NOMO-1 treated with dmso at 0.1 percent for 144 hours (cell line): ENCODE data around the gene USP6.
"Not testable (repeated sequence)": the region's sequence is repeated elsewhere in the genome, so short reads cannot be mapped to it uniquely, and the experiment has no call there.

Experiments
- DNase-seq: peaks from one replicate; lab custom pipeline; 2025; ENCODE audit not compliant: unreplicated experiment; lab: John Stamatoyannopoulos, UW

USP6 gene

DNA sequence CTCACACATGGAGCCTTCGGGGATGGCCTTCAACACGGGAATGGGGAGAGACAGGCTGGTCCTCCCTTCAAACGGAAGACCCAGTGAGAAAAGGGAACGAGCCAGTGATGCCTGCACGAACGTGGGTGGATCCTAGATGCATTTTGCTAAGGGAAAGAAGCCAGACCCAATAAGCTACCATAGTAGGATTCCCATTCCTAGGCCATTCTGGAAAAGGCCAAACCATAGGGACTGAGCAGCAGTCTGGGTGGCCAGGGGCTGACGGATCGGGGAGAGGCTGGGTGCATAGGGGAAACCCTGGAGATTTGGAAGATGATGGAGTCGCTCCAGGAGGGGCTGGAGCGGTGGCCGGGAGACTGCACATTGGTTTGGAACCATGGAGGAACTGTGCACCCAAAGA, 18.7 kb downstream of the USP6 start:
- DNase-seq = not testable (repeated sequence)

GRCh38 chr17:5135131-5135712, 19.4 kb downstream of the USP6 start:
- not testable (repeated sequence) for DNase-seq

DNA sequence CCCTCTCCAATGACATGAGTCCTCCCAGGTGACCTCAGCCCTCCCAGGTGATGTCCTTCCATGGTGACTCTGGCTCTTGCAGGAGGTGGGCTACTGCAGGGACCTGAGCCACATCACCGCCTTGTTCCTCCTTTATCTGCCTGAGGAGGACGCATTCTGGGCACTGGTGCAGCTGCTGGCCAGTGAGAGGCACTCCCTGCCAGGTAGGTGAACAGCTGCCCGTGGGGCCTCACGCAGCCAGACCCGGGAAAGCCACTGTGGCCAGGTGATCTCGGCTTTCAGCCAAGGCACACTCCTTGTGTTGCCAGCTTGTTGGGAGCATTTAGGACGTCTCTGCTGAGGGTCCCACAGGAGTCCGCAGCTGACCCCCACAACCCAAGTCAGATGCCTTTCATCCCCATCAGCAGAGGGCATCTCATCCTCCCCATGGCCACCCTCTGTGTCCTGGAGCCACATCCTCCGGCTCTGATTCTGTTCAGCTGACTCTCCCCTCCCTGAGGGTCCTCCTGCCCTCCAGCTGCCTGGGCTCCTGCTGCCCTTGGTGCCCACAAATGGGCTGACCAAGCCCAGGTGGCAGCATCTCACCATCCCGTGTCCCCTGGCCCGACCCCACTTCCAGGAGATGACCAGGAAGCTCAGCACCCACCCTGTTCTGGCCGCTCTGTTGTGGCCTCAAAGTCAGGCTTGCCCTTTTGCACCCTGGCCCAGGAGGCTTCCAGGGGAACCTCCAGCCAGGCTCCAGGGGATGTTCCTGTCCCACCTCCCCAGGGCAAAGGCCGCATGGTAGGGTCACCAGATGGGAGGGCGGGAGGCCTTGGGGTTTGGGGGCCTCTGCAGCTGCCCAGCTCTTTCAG, 20.1 kb downstream of the USP6 start:
- DNase-seq = no peak

- DNase-seq = not testable (repeated sequence)
These were observed 21.0 kb downstream of the USP6 start for GRCh38 chr17:5136580-5137412.

- DNase-seq = not testable (repeated sequence)
These were observed 21.8 kb downstream of the USP6 start for GRCh38 chr17:5137511-5138197.

DNA sequence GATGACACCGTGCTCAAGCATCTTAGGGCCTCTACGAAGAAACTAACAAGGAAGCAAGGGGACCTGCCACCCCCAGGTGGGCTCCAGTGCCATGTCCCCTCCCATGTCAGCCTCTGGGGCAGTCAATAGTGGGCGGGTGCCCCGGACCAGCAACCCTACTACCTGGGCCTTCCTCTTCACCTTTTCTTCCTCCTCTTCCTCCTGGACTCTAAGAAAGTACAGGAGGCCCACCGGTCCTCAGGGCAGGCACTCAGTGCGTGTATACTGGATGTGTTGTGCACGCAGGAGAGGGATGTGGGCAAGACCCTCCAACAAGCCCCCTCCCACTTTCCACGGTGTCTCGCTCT, 22.3 kb downstream of the USP6 start:
- not testable (repeated sequence) for DNase-seq

- DNase-seq = no peak
These were observed 23.0 kb downstream of the USP6 start for GRCh38 chr17:5138616-5139457.

GRCh38 chr17:5139458-5139732, 23.6 kb downstream of the USP6 start:
- DNase-seq = no peak

DNA sequence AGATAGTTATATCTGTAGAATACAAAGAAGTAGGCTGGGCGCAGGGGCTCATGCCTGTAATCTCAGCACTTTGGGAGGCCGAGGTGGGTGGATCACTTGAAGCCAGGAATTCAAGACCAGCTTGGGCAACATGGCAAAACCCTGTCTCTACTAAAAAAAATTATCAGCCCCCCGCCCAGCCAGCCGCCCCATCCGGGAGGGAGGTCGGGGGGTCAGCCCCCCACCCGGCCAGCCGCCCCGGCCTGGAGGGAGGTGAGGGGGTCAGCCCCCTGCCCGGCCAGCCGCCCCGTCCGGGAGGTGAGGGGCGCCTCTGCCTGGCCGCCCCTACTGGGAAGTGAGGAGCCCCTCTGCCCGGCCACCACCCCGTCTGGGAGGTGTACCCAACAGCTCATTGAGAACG, 27.0 kb downstream of the USP6 start:
- not testable (repeated sequence) for DNase-seq

- DNase-seq = not testable (repeated sequence)
These were observed 30.3 kb downstream of the USP6 start for GRCh38 chr17:5146122-5146521.

- not testable (repeated sequence) for DNase-seq
These were observed 44.9 kb downstream of the USP6 start for GRCh38 chr17:5160702-5161101.

DNA sequence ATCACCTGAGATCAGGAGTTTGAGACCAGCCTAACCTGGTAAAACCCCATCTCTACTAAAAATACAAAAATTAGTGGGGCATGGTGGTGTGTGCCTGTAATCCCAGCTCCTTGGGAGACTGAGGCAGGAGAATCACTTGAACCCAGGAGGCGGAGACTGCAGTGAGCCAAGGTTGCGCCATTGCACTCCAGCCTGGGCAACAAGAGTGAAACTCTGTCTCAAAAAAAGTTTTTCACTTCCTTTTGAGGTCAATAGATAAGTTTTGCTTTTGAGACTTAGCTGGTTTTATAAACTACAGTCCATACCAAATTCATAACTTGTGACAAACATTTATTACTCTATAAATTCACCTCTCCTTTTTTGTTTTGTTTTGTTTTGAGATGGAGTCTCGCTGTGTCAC, 46.0 kb downstream of the USP6 start:
- DNase-seq = not testable (repeated sequence)

DNA sequence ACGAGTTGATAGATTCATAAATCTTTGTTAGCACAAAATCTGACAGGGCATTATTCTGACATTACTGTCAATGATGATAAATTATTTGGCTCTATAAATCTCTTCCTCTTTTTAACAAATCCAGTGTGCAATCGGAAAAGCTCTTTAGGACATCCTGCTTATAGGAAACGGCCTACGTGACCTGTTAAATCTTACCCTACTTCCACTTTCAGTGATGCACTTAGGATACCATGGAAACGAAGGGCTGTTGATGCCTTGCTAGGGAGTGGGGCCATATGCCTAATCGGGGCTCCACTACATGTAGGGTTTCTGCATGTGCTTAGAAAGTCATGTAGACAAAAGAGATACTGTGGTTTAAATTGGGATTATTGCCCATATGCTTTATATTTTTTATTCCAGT, 48.6 kb downstream of the USP6 start:
- DNase-seq = no peak

- DNase-seq = not testable (repeated sequence)
These were observed 50.1 kb downstream of the USP6 start for GRCh38 chr17:5165791-5166564.

DNA sequence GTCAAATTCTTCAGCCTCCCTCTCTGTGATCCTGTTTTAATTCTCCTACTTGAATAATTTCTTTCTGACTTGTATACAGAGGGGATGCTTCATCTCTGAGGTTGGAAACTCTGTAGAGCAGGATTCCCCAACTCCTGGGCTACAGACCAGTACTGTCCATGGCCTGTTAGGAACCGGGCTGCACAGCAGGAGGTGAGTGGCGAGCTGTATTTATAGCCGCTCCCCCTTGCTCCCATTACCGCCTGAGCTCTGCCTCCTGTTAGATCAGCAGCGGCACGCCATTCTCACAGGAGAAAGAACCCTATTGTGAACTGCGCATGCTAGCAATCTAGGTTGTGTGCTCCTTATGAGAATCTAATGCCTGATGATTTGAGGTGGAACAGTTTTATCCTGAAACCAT, 59.2 kb downstream of the USP6 start:
- DNase-seq = not testable (repeated sequence)

DNA sequence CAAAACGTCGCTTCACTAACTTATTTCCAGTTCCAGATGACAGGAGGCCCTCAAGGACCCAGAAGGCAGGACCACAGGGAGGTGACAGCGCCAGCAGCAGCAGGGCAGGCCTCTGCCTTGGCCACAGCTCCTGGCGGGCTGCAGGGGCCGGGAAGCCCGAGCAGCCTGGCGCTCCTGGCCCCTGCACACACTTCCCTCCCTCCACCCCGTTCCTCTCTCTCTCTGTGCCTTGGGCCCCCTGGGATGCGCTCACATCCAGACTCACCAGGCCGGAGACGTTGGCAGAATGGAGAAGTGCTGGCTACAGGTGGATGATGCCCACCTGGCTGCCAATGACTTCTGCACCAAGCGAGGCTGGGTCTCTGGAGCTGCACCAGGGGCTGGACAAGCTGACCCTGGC, 63.2 kb downstream of the USP6 start:
- DNase-seq = no peak

DNA sequence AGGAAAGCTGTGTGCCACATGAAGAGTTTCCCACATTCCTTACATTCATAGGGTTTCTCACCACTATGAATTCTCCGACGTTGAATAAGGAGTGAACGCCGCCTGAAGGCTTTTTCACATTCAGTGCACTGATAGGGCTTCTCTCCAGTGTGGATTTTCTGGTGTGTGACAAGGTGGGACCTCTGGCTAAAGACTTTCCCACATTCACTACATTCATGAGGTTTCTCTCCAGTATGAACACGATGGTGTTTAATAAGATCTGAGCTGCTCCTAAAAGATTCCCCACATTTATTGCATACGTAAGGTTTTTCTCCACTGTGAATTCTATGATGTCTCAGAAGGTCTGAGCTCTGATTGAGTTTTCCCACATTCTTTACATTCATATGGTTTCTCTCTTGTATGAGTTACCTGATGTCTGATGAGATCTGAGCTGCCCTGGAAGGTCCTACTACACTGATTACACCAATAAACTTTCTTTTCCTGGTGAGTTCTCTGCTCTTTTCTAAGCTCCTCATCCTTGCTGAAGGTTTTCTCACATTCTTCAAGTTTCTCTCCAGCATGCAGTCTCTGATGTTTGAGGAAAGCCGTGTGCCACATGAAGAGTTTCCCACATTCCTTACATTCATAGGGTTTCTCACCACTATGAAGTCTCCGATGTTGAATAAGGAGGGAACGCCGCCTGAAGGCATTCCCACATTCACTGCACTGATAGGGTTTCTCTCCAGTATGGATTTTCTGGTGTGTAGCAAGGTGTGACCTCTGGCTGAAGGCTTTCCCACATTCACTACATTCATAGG, 65.9 kb downstream of the USP6 start:
- DNase-seq = no peak

GRCh38 chr17:5182597-5183409, 67.0 kb downstream of the USP6 start:
- no peak for DNase-seq
